Stomach (tissue), 4 donors: ENCODE data around the gene FGF14.

Experiments used
- CTCF ChIP-seq, 7 experiments: fragments of 450-650 bp in 4 of 7; fragments of 200-600 bp in 3 of 7; sonication (generic) in 3 of 7; IDR thresholded peaks; one replicate each; pipeline ENCODE4 v1.5.1; 2016 to 2019; ENCODE audit warnings: antibody characterized with exemption in 7 of 7, control low read depth in 2 of 7, mild to moderate bottlenecking in 1 of 7
- POLR2A ChIP-seq, 4 donors: fragments of 450-650 bp; IDR thresholded peaks; one replicate each; pipeline ENCODE4 v1.6.1; 2016; ENCODE audit warnings: antibody characterized with exemption in 4 of 4, control low read depth in 2 of 4, mild to moderate bottlenecking in 1 of 4, moderate library complexity in 1 of 4

GRCh38 chr13:101916108-101916774 is 485.6 kb downstream of the FGF14 start:
- TF ChIP-seq CTCF (IDR thresholded peaks at IDR 0.05) (no peak), POLR2A (IDR thresholded peaks at IDR 0.05) (no peak)
